CD4-positive, CD25-positive, alpha-beta regulatory T cell (primary cell): Measurements from ENCODE around the gene KLHDC8A. TPM values are rescaled to one million over a fixed set of nuclear protein-coding genes. Genes with fewer than 3 reads are reported as not detected.

Experiments
- ATAC-seq, 2 donors: fragments of 150-1000 bp; cut with Tn5 transposase; one replicate each; pipeline ENCODE4 v1.10.0; 2021; ENCODE audit warnings: low read depth in 2 of 2, moderate number of reproducible peaks in 2 of 2, moderate library complexity in 1 of 2
- DNase-seq, 3 donors: peaks; one replicate each; pipeline versions ENCODE4 v3.0.0 to v3.0.0-alpha.2; 2012 to 2022; ENCODE audit warnings: mixed read lengths in 1 of 3
- H3K27ac ChIP-seq: one replicate; pipeline ENCODE4 v1.7.0; 2013; ENCODE audit warnings: mild to moderate bottlenecking, low read length; ENCODE audit not compliant: insufficient read depth, poor library complexity, severe bottlenecking
- H3K27me3 ChIP-seq: one replicate; pipeline ENCODE4 v1.7.0; 2013; ENCODE audit warnings: low read length; ENCODE audit not compliant: control insufficient read depth, insufficient read depth
- H3K36me3 ChIP-seq: one replicate; pipeline ENCODE4 v1.7.0; 2013; ENCODE audit warnings: mild to moderate bottlenecking, low read length, moderate library complexity; ENCODE audit not compliant: control insufficient read depth, insufficient read depth
- H3K4me1 ChIP-seq: 2 replicates; pipeline ENCODE4 v1.7.0; 2013; ENCODE audit warnings: mild to moderate bottlenecking, low read length; ENCODE audit not compliant: insufficient read depth, control insufficient read depth, poor library complexity, severe bottlenecking
- H3K4me3 ChIP-seq: one replicate; pipeline ENCODE4 v1.7.0; 2013; ENCODE audit warnings: low read depth, mild to moderate bottlenecking, low read length, moderate library complexity
- H3K9me3 ChIP-seq, 2 experiments: 1 replicate in 1 of 2; 2 replicates in 1 of 2; pipeline ENCODE4 v1.7.0; 2013; ENCODE audit warnings: low read length in 2 of 2, mild to moderate bottlenecking in 1 of 2, moderate library complexity in 1 of 2; ENCODE audit not compliant: control insufficient read depth in 2 of 2
- H3K27ac Mint-ChIP-seq, 3 donors: one replicate each; pipeline ENCODE4 v1.8.0; 2020 to 2022; ENCODE audit warnings: mild to moderate bottlenecking in 3 of 3, mixed read lengths in 3 of 3, moderate library complexity in 2 of 3
- H3K27me3 Mint-ChIP-seq: one replicate; pipeline ENCODE4 v1.8.0; 2022; ENCODE audit warnings: mild to moderate bottlenecking, mixed read lengths
- H3K36me3 Mint-ChIP-seq: one replicate; pipeline ENCODE4 v1.8.0; 2020; ENCODE audit warnings: mixed read lengths
- H3K4me1 Mint-ChIP-seq, 4 donors: one replicate each; pipeline ENCODE4 v1.8.0; 2020 to 2022; ENCODE audit warnings: mixed read lengths in 4 of 4, mild to moderate bottlenecking in 1 of 4
- H3K4me3 Mint-ChIP-seq, 4 donors: one replicate each; pipeline ENCODE4 v1.8.0; 2020 to 2022; ENCODE audit warnings: mild to moderate bottlenecking in 4 of 4, mixed read lengths in 4 of 4, moderate library complexity in 3 of 4
- H3K9me3 Mint-ChIP-seq, 7 donors: one replicate each; pipeline ENCODE4 v1.8.0; 2020 to 2022; ENCODE audit warnings: mixed read lengths in 7 of 7, mild to moderate bottlenecking in 3 of 7, moderate library complexity in 2 of 7
- polyA plus RNA-seq, 4 donors: library from polyadenylated mRNA; unstranded; fragments of 300-500 nt; fragmentation: Illumina TruSeq; gene quantifications; one replicate each; pipeline ENCODE4 v1.2.3, GENCODE V29; 2021
- total RNA-seq: library from RNA; stranded (reverse); gene quantifications from one replicate; pipeline ENCODE4 v1.2.3, GENCODE V29; 2022

Gene KLHDC8A
- total and polyA plus RNA-seq, 5 donors from 2014 or later: 0.06 TPM; not detected in 4

DNA sequence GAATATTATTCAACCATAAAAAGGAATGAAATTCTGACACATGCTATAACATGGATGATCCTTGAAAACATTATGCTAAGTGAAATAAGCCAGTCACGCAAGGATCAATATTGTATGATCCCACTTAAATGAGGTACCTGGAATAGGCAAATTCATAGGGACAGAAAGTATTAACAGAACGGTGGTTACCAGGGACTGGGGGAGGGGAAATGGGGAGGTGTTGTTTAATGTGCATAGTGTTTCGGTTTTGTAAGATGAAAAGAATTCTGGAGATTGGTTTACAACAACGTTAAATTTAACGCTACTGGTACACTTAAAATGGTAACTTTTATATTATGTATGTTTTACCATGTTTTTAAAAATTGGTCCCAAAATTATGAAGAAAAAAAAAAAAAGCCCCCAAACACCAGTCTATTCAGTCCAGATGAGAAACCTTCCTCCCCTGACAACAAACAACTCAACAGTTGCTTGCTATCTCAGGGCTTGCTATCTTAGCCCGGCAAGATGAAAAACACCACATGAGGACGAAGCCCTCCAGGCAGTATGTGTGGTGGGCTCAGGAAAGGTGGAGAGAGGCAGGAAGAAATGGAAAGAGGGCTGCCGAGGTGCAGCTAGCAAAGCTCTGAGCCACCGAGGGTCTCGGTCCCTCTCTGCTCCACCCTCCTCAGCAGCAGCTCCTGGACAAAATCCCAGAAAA lies 43.7 kb downstream of the KLHDC8A start:
- Mint-ChIP-seq H3K4me1 (peaks cover 34 to 94% (median 66%) of the 10 kb centered on the region in 4 donors), H3K27me3 (no peaks in the 10 kb centered on the region), H3K9me3 (no peaks in the 10 kb centered on the region), H3K4me3 (peak overlapping the region; percentile 88 to 97 (median 88)), H3K27ac (peak overlapping the region; percentile 93 to 97 (median 96)), H3K36me3 (peaks cover 37% of the 10 kb centered on the region)
- ATAC-seq: no peak
- Histone ChIP-seq H3K36me3 (peaks cover 48% of the 10 kb centered on the region), H3K4me1 (peaks cover 66% of the 10 kb centered on the region), H3K4me3 (peak overlapping the region; percentile 76), H3K27ac (peak overlapping the region; percentile 74), H3K27me3 (no peaks in the 10 kb centered on the region), H3K9me3 (no peaks in the 10 kb centered on the region)
- DNase-seq: peak in 1 of 3 donors; percentile 54

DNA sequence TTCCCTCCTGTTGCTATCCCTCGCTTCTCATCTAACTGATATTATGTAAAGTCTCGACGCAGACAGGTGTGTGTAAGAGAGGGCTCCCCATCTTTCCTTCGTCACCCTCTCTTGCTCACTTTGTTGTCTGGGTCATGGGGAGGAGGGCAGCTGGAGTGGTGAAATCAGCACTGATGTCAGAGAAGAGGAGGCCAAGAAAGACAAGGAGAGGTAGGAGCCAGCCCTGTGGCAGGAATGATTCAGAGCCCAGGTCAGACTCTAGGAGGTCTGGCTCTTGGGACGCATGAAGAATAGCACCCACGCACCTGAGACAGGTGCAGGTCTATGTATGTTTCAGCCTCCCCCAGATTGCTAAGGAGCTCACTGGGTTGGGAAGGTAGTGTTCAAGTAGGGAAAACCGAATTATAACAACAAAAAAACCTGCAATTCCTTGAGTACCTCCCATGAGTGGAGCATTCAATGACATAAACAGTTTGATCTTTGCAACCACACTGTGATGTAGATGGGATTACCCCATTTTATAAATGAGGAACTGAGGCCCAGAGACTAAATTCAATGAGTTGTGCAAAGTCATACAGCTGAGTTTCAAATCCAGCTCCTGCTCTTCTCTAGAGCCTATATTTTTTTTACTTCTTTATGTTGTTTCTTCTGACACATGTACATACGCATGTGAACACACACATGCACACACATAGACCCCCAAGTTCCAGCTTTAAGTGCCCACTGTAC lies 45.6 kb downstream of the KLHDC8A start:
- no peak overlapping the region for H3K4me3 ChIP-seq
- no peaks in the 10 kb centered on the region for H3K9me3 Mint-ChIP-seq
- no peaks in the 10 kb centered on the region for H3K9me3 ChIP-seq
- peak overlapping the region in 2 of 4 donors; percentile 25 to 66 for H3K4me3 Mint-ChIP-seq
- H3K27me3 Mint-ChIP-seq: no peaks in the 10 kb centered on the region
- H3K4me1 Mint-ChIP-seq: peaks cover 29 to 91% (median 55%) of the 10 kb centered on the region in 4 donors
- DNase-seq (no peak), ATAC-seq (no peak)
- H3K27ac ChIP-seq: peak overlapping the region; percentile 35
- peaks cover 62% of the 10 kb centered on the region for H3K36me3 ChIP-seq
- H3K27ac Mint-ChIP-seq: peak overlapping the region; percentile 57 to 93 (median 71)
- peaks cover 43% of the 10 kb centered on the region for H3K36me3 Mint-ChIP-seq
- peaks cover 47% of the 10 kb centered on the region for H3K4me1 ChIP-seq
- H3K27me3 ChIP-seq: no peaks in the 10 kb centered on the region

- H3K4me1 ChIP-seq: peaks cover 33% of the 10 kb centered on the region
- H3K9me3 ChIP-seq: no peaks in the 10 kb centered on the region
- Mint-ChIP-seq H3K27ac (peak overlapping the region in 2 of 3 donors; percentile 32 to 42), H3K4me1 (peaks cover 24 to 88% (median 42%) of the 10 kb centered on the region in 4 donors), H3K4me3 (peak overlapping the region in 1 of 4 donors; percentile 13), H3K27me3 (no peaks in the 10 kb centered on the region), H3K36me3 (peaks cover 53% of the 10 kb centered on the region), H3K9me3 (no peaks in the 10 kb centered on the region)
- peaks cover 74% of the 10 kb centered on the region for H3K36me3 ChIP-seq
- no peak for ATAC-seq
- H3K27me3 ChIP-seq: no peaks in the 10 kb centered on the region
- H3K4me3 ChIP-seq: no peak overlapping the region
- DNase-seq: no peak
- H3K27ac ChIP-seq: peak overlapping the region; percentile 24
Measured at GRCh38 chr1:205309741-205310140, 47.0 kb downstream of the KLHDC8A start.

DNA sequence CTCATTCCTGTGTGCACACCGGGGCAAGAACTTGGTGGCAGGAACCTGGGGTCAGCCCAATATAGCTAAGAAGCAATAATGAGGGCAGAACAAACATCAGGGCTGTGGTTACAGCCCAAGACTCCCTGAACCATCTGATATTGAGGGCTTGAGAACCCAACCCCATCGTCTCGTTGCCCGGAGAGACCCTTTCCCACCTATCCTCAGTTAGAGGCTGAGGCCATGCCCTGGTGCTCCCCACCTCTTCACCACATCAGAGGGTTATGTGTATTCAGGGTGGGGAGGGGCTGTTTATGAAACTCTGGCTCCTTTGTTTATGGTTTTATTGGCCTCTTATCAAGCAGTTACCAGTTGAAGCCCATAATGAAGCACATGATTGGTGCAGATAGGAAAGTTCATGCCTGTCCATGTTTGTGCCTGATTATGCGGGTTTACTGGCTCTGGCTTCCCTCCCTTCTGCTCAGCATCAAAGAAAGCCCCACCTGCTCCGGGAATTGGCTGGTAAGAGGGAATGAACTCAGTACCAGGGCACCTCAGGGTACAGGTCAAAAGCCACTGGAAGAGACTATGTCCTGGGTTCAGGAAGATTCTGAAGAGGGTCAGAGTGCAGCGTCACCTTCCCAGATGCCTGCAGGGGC lies 49.7 kb downstream of the KLHDC8A start:
- H3K4me1 Mint-ChIP-seq: peaks cover 6 to 69% (median 27%) of the 10 kb centered on the region in 4 donors

GRCh38 chr1:205304695-205305070 lies 52.0 kb downstream of the KLHDC8A start:
- Mint-ChIP-seq H3K36me3 (peaks cover 43% of the 10 kb centered on the region), H3K4me3 (peak overlapping the region in 1 of 4 donors; percentile 3), H3K27ac (peak overlapping the region; percentile 3 to 85 (median 33)), H3K9me3 (no peaks in the 10 kb centered on the region), H3K4me1 (peaks cover 3 to 59% (median 18%) of the 10 kb centered on the region in 4 donors), H3K27me3 (no peaks in the 10 kb centered on the region)
- DNase-seq (peak in 1 of 3 donors; percentile 41), ATAC-seq (peak in 1 of 2 donors; percentile 22)
- Histone ChIP-seq H3K27me3 (no peaks in the 10 kb centered on the region), H3K9me3 (no peaks in the 10 kb centered on the region), H3K36me3 (peaks cover 78% of the 10 kb centered on the region), H3K4me3 (no peak overlapping the region), H3K4me1 (peaks cover 4% of the 10 kb centered on the region), H3K27ac (no peak overlapping the region)

More for the DNA sequence above, 49.7 kb downstream of the KLHDC8A start:
- Mint-ChIP-seq H3K27ac (peak overlapping the region in 1 of 3 donors; percentile 15), H3K27me3 (no peaks in the 10 kb centered on the region), H3K9me3 (no peaks in the 10 kb centered on the region), H3K4me3 (no peak overlapping the region), H3K36me3 (peaks cover 59% of the 10 kb centered on the region)
- Histone ChIP-seq H3K27me3 (no peaks in the 10 kb centered on the region), H3K27ac (peak overlapping the region; percentile 1), H3K4me1 (peaks cover 6% of the 10 kb centered on the region), H3K36me3 (peaks cover 94% of the 10 kb centered on the region), H3K4me3 (no peak overlapping the region), H3K9me3 (no peaks in the 10 kb centered on the region)
- ATAC-seq (no peak), DNase-seq (no peak)

DNA sequence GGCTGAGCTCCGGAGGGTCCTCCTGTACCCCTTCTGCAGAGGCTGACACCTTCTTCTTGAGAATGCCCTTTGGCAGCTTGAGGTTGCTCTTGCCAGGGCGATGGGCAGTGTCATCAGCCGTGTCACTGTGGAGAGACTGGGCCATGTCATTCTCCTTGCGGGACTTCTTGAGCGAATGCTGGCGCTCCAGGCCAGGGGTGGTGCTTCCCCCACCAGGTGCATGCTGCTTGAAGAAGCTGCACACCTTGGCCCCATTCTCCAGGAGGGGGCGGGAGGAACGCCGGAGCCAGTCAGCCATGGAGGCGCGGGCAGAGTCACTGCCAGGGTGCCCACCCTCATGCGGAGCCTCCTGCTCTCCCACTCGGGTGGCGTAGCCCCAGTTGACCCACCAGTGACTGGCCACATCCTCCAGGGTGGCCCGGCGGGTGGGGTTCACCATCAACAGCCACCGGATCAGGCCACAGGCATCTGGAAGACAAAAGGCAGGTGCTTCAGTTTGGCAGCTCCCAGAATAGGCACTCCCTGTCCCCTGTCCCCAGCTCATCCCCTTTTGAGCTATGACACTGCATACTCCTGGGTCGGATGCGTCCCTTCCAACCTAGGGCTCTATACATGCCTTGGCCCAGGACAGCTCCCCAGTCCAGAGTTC lies 52.6 kb downstream of the KLHDC8A start:
- H3K36me3 Mint-ChIP-seq: peaks cover 43% of the 10 kb centered on the region
- H3K27me3 ChIP-seq: no peaks in the 10 kb centered on the region
- H3K27ac Mint-ChIP-seq: peak overlapping the region in 2 of 3 donors; percentile 3 to 85
- H3K4me3 ChIP-seq: no peak overlapping the region
- H3K27ac ChIP-seq: no peak overlapping the region
- peaks cover 4% of the 10 kb centered on the region for H3K4me1 ChIP-seq
- ATAC-seq: no peak
- H3K9me3 ChIP-seq: no peaks in the 10 kb centered on the region
- no peak for DNase-seq
- peaks cover 73% of the 10 kb centered on the region for H3K36me3 ChIP-seq
- H3K27me3 Mint-ChIP-seq: no peaks in the 10 kb centered on the region
- H3K9me3 Mint-ChIP-seq: no peaks in the 10 kb centered on the region
- H3K4me1 Mint-ChIP-seq: peaks cover 0 to 55% (median 18%) of the 10 kb centered on the region in 4 donors
- no peak overlapping the region for H3K4me3 Mint-ChIP-seq

DNA sequence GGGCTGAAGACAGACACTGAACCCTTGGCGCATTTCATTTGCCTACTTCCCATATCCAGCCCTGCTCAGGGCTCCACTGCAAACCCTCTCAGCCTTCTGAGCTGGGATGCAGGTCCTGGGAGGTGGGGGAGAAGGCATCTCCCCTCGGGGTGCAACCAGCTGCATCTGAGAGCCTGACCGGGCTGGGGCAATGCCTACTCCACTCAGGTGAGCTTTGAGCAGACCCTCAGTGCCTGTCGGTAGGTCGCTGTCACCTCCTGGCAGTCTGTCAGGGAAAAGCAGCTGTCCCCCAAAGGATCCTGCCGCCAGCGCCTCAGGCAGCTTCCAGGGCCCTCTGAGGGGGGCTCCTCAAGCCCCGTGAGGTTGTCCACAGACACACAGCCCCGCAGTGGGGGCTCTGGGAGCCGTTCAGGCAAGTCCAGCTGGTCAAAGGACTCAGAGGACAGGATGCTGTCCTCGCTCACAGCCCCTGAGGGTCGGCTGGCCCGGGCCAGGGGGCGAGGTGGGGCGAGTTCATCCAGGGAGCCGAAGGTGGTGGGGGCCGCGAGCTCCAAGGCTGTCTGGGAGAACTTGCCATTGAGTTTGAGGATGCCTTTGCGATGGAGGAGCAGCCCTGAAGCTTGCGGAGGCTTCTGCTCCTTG lies 53.4 kb downstream of the KLHDC8A start:
- ATAC-seq (no peak), DNase-seq (no peak)
- peaks cover 0 to 60% (median 21%) of the 10 kb centered on the region in 4 donors for H3K4me1 Mint-ChIP-seq
- H3K4me3 Mint-ChIP-seq: no peak overlapping the region
- no peaks in the 10 kb centered on the region for H3K9me3 Mint-ChIP-seq
- H3K36me3 Mint-ChIP-seq: peaks cover 38% of the 10 kb centered on the region
- Histone ChIP-seq H3K4me1 (peaks cover 6% of the 10 kb centered on the region), H3K9me3 (no peaks in the 10 kb centered on the region), H3K27ac (no peak overlapping the region), H3K4me3 (no peak overlapping the region), H3K36me3 (peaks cover 65% of the 10 kb centered on the region), H3K27me3 (no peaks in the 10 kb centered on the region)
- H3K27me3 Mint-ChIP-seq: no peaks in the 10 kb centered on the region
- H3K27ac Mint-ChIP-seq: no peak overlapping the region
